Skeletal muscle satellite cell (primary cell): ENCODE data around the gene TREML4.
"Not testable (repeated sequence)": the region's sequence is repeated elsewhere in the genome, so short reads cannot be mapped to it uniquely, and the experiment has no call there.

Experiments used
- H3K27me3 ChIP-seq: 2 replicates; pipeline ENCODE4 v1.7.0; 2013; ENCODE audit warnings: low read length; ENCODE audit not compliant: control insufficient read depth, insufficient read depth
- H3K36me3 ChIP-seq: 2 replicates; pipeline ENCODE4 v1.7.0; 2013; ENCODE audit warnings: mild to moderate bottlenecking, control low read depth, low read length; ENCODE audit not compliant: insufficient read depth
- H3K4me1 ChIP-seq: 2 replicates; pipeline ENCODE4 v1.7.0; 2013; ENCODE audit warnings: low read length; ENCODE audit not compliant: control insufficient read depth, insufficient read depth
- H3K4me2 ChIP-seq: 2 replicates; pipeline ENCODE4 v1.7.0; 2013; ENCODE audit warnings: mild to moderate bottlenecking, low read length
- H3K4me3 ChIP-seq: 2 replicates; pipeline ENCODE4 v1.7.0; 2013; ENCODE audit warnings: low read length
- H3K9ac ChIP-seq: 2 replicates; pipeline ENCODE4 v1.7.0; 2013; ENCODE audit warnings: mild to moderate bottlenecking, low read depth, low read length, moderate library complexity
- H3K9me3 ChIP-seq: replicated peaks from 2 replicates; pipeline ENCODE4 v1.7.0; 2013; ENCODE audit warnings: mild to moderate bottlenecking, control low read depth, low read length

Gene TREML4

DNA sequence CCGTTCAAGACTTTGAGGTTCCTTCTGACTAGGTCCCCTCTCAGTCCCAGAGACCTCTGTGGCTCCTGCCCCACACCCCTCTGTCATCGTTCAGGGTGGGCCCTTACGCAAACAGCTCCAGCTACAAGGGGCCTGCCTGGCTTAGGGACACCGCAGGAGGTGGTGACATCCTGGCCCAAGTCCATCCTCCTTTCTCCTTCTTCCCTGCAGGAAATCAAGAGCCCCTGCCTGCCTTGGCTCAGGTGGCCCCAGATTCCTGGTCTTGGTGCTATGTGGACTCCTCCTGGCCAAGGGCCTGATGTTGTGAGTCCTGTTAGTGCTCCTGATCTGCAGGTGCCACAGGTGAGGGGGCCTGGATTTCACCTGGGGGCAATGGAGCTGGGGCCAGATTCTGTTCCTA, 8.1 kb downstream of the TREML4 start:
- peaks cover 31% of the 10 kb centered on the region for H3K27me3 ChIP-seq
- no peak overlapping the region for H3K4me3 ChIP-seq
- H3K36me3 ChIP-seq, result no peaks in the 10 kb centered on the region

DNA sequence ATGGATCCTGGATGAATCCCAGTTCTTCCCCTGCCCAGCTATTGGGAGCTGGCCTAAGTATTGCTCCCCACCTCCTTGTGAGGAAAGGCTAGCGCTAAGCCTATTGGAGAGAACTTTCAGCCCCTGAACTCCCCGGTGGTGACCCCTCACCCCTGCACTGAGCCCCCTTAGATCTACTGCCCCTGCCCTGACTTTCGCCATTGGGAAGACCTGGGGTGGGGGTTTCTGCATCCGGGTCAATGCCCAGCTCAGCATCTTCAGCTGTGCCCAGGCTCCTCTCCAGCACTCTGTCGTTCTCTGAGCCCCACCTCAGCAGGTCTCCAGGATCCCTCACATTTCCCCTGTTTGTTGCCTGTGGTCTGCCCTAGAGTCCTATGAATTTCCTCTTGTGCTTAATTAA, 9.0 kb downstream of the TREML4 start:
- Histone ChIP-seq H3K9me3 (no peaks in the 10 kb centered on the region), H3K9ac (no peak overlapping the region), H3K27me3 (peaks cover 38% of the 10 kb centered on the region), H3K4me1 (no peaks in the 10 kb centered on the region), H3K4me2 (no peak overlapping the region), H3K4me3 (no peak overlapping the region), H3K36me3 (no peaks in the 10 kb centered on the region)

More for the DNA sequence above, 8.1 kb downstream of the TREML4 start:
- Histone ChIP-seq H3K4me1 (no peaks in the 10 kb centered on the region), H3K4me2 (no peak overlapping the region), H3K9ac (no peak overlapping the region), H3K9me3 (no peaks in the 10 kb centered on the region)

DNA sequence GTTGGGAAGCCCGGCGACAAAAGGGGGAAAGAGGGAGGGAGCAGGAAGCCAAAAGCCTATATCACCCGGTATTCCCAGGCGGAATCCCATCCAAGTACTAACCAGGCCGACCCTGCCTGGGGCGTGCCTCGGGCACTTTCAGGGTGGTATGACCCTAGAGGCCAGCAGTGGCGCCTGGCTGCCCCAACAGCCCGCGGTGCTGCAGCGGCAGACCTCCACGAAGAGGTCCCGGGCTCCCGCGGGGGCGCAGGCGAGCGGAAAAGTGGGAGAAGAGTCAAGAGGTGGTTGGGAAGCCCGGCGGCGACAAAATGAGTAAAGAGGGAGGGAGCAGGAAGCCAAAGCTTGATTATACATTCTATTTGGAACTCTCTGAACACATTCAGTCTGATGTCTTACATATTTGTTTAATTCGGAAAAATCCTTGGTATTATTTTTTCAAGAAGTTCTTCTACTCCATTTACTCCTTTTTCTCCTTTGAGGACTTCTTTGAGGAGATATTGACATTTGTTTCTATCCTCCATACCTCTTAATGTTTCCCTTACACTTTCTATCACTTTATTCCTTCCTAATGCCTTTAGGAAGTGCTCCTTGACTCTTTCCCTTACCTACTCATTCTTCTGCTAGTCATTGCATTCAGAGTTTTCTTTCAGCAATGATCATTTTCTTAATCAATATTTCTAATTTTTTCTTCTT, 11.5 kb downstream of the TREML4 start:
- peaks cover 38% of the 10 kb centered on the region for H3K27me3 ChIP-seq
- no peaks in the 10 kb centered on the region for H3K4me1 ChIP-seq
- H3K4me2 ChIP-seq, result no peak overlapping the region
- no peak overlapping the region for H3K9ac ChIP-seq
- no peaks in the 10 kb centered on the region for H3K36me3 ChIP-seq
- no peaks in the 10 kb centered on the region for H3K9me3 ChIP-seq
- H3K4me3 ChIP-seq, result no peak overlapping the region

DNA sequence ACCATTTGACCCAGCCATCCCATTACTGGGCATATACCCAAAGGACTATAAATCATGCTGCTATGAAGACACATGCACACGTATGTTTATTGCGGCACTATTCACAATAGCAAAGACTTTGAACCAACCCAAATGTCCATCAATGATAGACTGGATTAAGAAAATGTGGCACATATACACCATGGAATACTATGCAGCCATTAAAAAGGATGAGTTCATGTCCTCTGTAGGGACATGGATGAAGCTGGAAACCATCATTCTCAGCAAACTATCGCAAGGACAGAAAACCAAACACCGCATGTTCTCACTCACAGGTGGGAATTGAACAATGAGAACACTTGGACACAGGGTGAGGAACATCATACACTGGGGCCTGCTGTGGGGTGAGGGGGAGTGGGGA, 18.4 kb downstream of the TREML4 start:
- H3K36me3 ChIP-seq, H3K4me1 ChIP-seq, H3K4me3 ChIP-seq, H3K4me2 ChIP-seq, H3K9ac ChIP-seq, H3K27me3 ChIP-seq, H3K9me3 ChIP-seq: not testable (repeated sequence)

DNA sequence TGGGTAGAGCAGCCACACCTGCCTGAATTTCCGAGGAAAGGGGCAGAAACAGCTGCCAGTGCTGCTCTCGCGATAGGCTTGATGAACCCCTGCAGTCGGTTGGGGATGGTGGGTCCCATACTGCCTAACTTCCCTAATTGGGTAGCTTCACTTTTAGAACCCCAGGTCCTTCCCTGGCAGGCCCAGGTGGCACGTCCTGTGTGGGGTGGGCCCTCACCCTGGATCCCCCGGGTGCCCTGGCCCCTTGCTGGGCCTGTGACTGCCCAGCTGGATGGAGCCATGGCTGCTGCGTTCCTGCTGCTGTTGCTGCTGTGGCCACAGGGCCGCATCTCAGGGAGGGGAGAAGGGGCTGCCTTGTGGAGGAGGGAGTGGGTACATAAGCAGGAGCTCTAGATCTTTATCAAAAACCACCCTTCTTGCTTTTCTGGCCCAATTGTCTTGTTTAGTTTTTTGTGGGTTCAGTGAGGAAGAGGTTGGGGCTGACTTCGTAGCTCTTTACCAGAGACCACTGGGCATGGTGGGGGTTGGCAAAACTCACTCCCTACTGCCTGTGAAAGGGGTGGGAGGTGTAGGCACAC, 19.2 kb downstream of the TREML4 start:
- no peaks in the 10 kb centered on the region for H3K27me3 ChIP-seq
- no peaks in the 10 kb centered on the region for H3K4me1 ChIP-seq
- no peak overlapping the region for H3K9ac ChIP-seq
- H3K9me3 ChIP-seq, result no peaks in the 10 kb centered on the region
- H3K36me3 ChIP-seq, result no peaks in the 10 kb centered on the region
- no peak overlapping the region for H3K4me3 ChIP-seq
- H3K4me2 ChIP-seq, result no peak overlapping the region

DNA sequence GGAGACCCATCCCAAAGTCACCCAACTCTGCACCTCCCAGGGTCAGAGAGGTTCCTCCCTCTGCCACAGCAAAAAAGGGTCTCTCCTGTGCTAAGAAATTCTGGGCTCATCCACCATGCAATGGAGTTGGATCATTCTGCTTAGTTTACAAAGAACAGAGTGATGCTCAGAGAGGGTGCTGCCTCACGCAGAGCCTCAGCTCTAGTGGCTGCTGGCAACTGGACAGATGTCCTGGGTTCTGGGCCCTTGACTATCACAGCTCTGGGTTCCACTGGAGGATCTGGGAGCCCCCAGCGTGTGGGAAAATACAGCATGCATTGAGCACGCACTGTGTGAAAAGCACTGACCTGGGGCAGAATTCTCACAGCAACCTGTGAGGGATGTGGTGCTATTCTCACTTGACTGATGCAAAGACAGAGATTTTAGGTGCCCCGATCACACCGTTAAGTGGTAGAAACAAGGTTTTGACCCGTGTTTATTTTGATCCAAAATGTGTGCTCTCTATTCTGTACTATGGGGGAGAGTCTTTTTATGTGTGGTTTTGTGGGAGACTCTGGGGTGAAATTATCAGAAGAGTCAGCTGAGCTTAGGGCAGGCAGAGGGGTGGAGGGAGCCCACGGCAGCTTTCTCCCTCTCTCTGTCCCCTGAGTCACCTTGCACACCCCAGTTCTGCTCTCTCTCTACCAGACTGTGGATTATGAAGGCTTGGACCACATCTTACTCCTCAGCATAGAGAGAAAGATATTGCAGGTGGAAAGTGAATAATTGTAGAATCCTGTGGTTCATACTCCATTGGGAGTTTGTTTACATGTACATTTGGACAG, 19.9 kb downstream of the TREML4 start:
- no peak overlapping the region for H3K4me2 ChIP-seq
- no peaks in the 10 kb centered on the region for H3K27me3 ChIP-seq
- no peaks in the 10 kb centered on the region for H3K4me1 ChIP-seq
- no peak overlapping the region for H3K9ac ChIP-seq
- no peaks in the 10 kb centered on the region for H3K36me3 ChIP-seq
- no peaks in the 10 kb centered on the region for H3K9me3 ChIP-seq
- H3K4me3 ChIP-seq, result no peak overlapping the region

DNA sequence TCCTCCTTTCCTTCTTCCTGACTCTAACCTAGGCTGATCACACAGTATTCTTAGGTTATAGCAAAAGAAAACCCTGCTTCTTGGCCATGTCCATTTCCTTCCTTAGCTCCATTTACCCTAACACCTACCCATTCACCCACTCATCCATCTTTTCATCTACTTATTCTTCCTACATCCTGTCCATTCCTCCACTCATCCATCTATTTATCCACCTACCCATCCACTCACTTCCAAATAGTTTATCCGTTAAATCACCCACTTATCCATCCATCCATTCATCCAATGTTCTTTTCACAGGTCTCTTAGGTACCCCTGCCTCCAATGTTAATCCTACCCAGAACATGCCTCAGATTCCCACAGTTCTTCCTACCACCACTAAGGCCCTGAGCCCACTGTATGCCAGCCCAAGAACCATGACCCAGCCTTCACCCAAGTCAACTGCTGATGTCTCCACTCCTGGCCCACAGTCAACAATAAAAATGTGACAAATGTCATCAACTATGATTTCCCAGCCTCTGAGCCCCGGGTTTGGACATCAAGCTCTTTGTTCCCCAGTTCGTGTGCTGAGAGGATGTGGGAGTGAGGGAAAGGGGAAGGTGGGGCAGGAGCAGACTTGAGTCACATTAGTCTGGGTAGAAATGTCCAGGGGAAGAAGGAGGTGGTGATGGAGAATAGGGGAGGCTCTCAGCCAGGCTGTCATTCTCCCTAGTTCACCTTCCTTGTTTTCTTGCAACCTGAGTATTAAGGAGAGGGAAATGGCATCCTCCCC, 24.4 kb downstream of the TREML4 start:
- H3K27me3 ChIP-seq, result no peaks in the 10 kb centered on the region
- H3K9me3 ChIP-seq, result no peaks in the 10 kb centered on the region
- H3K4me2 ChIP-seq, result no peak overlapping the region
- no peak overlapping the region for H3K9ac ChIP-seq
- H3K4me3 ChIP-seq, result no peak overlapping the region
- no peaks in the 10 kb centered on the region for H3K4me1 ChIP-seq
- H3K36me3 ChIP-seq, result no peaks in the 10 kb centered on the region

DNA sequence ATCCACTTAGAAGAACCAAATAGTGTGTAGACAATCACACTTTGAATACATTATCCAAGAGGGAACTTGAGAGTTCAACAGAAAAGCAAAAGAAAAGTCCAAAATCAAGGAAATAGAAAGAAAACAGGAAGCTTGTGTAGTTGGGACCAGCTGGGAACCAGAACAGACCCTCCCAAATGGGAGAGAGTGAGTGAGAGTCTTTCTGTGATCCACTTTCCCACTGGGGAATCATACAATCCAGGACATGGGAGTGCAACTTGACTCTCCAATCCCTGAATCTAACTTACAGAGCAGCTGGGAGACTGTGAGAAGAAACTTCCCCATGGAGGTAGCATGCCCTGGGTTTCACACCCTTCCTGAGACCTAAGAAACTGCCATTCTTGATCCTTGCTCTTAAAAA, 27.0 kb downstream of the TREML4 start:
- H3K9ac ChIP-seq, result no peak overlapping the region
- H3K4me2 ChIP-seq, result no peak overlapping the region
- H3K4me1 ChIP-seq, result no peaks in the 10 kb centered on the region
- no peaks in the 10 kb centered on the region for H3K27me3 ChIP-seq
- no peak overlapping the region for H3K4me3 ChIP-seq
- H3K9me3 ChIP-seq, result no peaks in the 10 kb centered on the region
- no peaks in the 10 kb centered on the region for H3K36me3 ChIP-seq

DNA sequence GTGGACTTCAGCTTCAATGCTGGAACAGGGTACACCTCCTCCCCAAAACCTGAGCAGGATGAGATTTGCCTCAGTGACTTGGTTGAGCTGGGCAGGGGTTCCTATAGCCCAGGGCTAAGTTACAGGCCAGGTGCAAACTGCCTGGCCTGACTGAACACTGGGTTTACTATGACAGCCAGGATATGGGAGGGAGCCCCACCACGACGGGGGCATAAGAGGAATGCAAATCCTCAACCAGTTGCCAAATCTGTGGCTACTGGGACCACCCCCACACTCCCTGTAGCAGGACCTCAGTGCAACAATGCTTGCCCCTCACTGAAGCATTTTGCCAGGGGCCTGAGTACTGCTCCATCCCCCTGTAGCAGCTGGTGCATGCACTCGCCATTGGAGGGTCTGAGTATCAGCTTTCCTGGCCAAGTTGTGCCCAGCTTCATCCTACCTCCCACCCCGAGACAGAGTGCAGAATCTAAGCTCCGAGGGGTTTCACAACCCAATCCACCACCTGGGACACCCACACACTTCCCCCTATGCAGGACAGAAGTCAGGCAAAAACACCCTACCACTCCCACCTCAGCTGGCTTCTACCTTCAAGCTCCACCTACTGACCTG, 27.6 kb downstream of the TREML4 start:
- Histone ChIP-seq H3K9ac (no peak overlapping the region), H3K27me3 (no peaks in the 10 kb centered on the region), H3K4me2 (no peak overlapping the region), H3K9me3 (no peaks in the 10 kb centered on the region), H3K4me1 (no peaks in the 10 kb centered on the region), H3K36me3 (no peaks in the 10 kb centered on the region), H3K4me3 (no peak overlapping the region)

DNA sequence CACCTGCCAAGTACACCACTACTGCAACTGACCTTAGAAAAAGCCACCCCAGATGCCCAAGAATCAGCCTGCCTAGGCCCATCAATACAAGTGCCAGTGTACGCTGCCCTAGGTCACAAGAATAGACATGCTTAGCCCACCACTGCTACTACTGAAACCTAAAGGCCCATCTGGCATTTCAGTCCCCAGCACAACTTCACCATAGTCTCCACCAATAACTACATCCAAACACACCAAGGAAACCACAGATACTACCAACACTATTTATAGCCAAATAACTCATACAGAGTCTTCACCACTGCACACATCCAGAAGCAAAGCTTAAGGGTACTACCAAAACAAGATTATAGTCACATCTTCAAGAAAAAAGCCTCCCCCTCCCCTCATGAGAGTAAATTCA, 28.2 kb downstream of the TREML4 start:
- no peaks in the 10 kb centered on the region for H3K27me3 ChIP-seq
- no peak overlapping the region for H3K4me2 ChIP-seq
- no peaks in the 10 kb centered on the region for H3K9me3 ChIP-seq
- no peaks in the 10 kb centered on the region for H3K36me3 ChIP-seq
- H3K4me3 ChIP-seq, result no peak overlapping the region
- no peaks in the 10 kb centered on the region for H3K4me1 ChIP-seq
- H3K9ac ChIP-seq, result no peak overlapping the region
